Endothelial cell of umbilical vein (primary cell): ENCODE data around the gene YPEL5. TPM values are rescaled to one million over a fixed set of nuclear protein-coding genes. Genes with fewer than 3 reads are reported as not detected.

ENCODE experiments used
- BruUV-seq: library from RNA; stranded (reverse); fragments of 400-500 nt; replicated peaks from 2 replicates; lab custom pipeline; 2021; lab: Mats Ljungman, UMichigan
- CTCF ChIA-PET: fragments of 300-600, 350-600 bp; sonication (Branson Sonifier 250); formaldehyde crosslinking; loops from one replicate; lab custom pipeline; 2021; ENCODE audit warnings: antibody characterized with exemption, inconsistent platforms; lab: Charles Lee
- POLR2A ChIA-PET: fragments of 300-600, 350-600 bp; sonication (Branson Sonifier 250); formaldehyde crosslinking; loops from one replicate; lab custom pipeline; 2021; ENCODE audit warnings: antibody characterized with exemption, inconsistent platforms; lab: Charles Lee
- DNase-seq: peaks from one replicate; pipeline ENCODE4 v3.0.0-alpha.2; 2011; ENCODE audit warnings: low read depth, low spot score
- FAIRE-seq: peaks from 2 replicates; lab custom pipeline; 2011; peaks lifted over from hg19 to GRCh38; lab: Jason Lieb, UNC
- H2AFZ ChIP-seq: 2 replicates; pipeline ENCODE4 v1.6.0; 2012; ENCODE audit warnings: low read depth, low read length, control low read depth, inconsistent platforms
- H3K27ac ChIP-seq: 2 replicates; pipeline ENCODE4 v1.5.1; 2011; ENCODE audit warnings: low read depth, mild to moderate bottlenecking, control low read depth, low read length, moderate library complexity; ENCODE audit not compliant: insufficient read depth
- H3K27me3 ChIP-seq, 2 experiments: 2 replicates each; pipeline versions ENCODE4 v1.6.0 to v1.6.1; 2011; ENCODE audit warnings: low read length in 2 of 2, mixed read lengths in 1 of 2; ENCODE audit not compliant: control insufficient read depth in 2 of 2, insufficient read depth in 2 of 2
- H3K36me3 ChIP-seq, 2 experiments: 2 replicates in 1 of 2; 3 replicates in 1 of 2; pipeline ENCODE4 v1.5.1; 2011; ENCODE audit warnings: low read length in 2 of 2, mild to moderate bottlenecking in 1 of 2, moderate library complexity in 1 of 2; ENCODE audit not compliant: control insufficient read depth in 2 of 2, insufficient read depth in 2 of 2; ENCODE audit errors: extremely low read depth in 1 of 2
- H3K4me1 ChIP-seq: 3 replicates; pipeline ENCODE4 v1.5.1; 2011; ENCODE audit warnings: mild to moderate bottlenecking, low read length; ENCODE audit not compliant: control insufficient read depth, insufficient read depth; ENCODE audit errors: extremely low read depth
- H3K4me2 ChIP-seq: 2 replicates; pipeline ENCODE4 v1.6.1; 2011; ENCODE audit warnings: low read length, control low read depth, mixed read lengths; ENCODE audit not compliant: insufficient read depth
- H3K4me3 ChIP-seq, 3 experiments: fragments of 200-600 bp in 1 of 3; sonication (generic), shearing (Covaris generic) in 1 of 3; replicated peaks in 1 of 3; 2 replicates each; pipeline ENCODE4 v1.5.1; 2011 to 2016; ENCODE audit warnings: control low read depth in 3 of 3, low read length in 3 of 3, mild to moderate bottlenecking in 2 of 3, inconsistent platforms in 1 of 3, low read depth in 1 of 3, moderate library complexity in 1 of 3; ENCODE audit not compliant: insufficient read depth in 1 of 3
- H3K79me2 ChIP-seq: 2 replicates; pipeline ENCODE4 v1.6.0; 2012; ENCODE audit warnings: low read length, inconsistent platforms; ENCODE audit not compliant: control insufficient read depth, insufficient read depth
- H3K9ac ChIP-seq: replicated peaks from 2 replicates; pipeline ENCODE3; 2011; ENCODE audit warnings: low read length, control low read depth; ENCODE audit not compliant: insufficient read depth; ENCODE audit errors: extremely low read depth
- H3K9me1 ChIP-seq: replicated peaks from 3 replicates; pipeline ENCODE4 v1.6.0; 2011; ENCODE audit warnings: mild to moderate bottlenecking, low read length; ENCODE audit not compliant: control insufficient read depth, insufficient read depth; ENCODE audit errors: extremely low read depth
- H3K9me3 ChIP-seq: replicated peaks from 2 replicates; pipeline ENCODE4 v1.5.1; 2012; ENCODE audit warnings: low read length, inconsistent platforms; ENCODE audit not compliant: control insufficient read depth, insufficient read depth
- H4K20me1 ChIP-seq: replicated peaks from 2 replicates; pipeline ENCODE3; 2011; ENCODE audit warnings: mild to moderate bottlenecking, low read length; ENCODE audit not compliant: control insufficient read depth, insufficient read depth; ENCODE audit errors: extremely low read depth
- CTCF ChIP-seq, 2 donors: IDR thresholded peaks; 1 replicate in 1 of 2; 2 replicates in 1 of 2; pipeline ENCODE4 v1.5.1; 2011; ENCODE audit warnings: low read length in 2 of 2, mild to moderate bottlenecking in 2 of 2, moderate library complexity in 2 of 2, control low read depth in 1 of 2, inconsistent platforms in 1 of 2, low read depth in 1 of 2; ENCODE audit not compliant: insufficient read depth in 1 of 2; ENCODE audit errors: extremely low read depth in 1 of 2
- FOS ChIP-seq: IDR thresholded peaks from 2 replicates; pipeline ENCODE4 v1.6.1; 2011; ENCODE audit warnings: mild to moderate bottlenecking, low read length, moderate library complexity, borderline replicate concordance; ENCODE audit not compliant: insufficient read depth
- GATA2 ChIP-seq: IDR thresholded peaks from 2 replicates; pipeline ENCODE4 v1.7.0; 2011; ENCODE audit warnings: low read depth, mild to moderate bottlenecking, moderate library complexity, mixed read lengths, low read length; ENCODE audit not compliant: insufficient read length, insufficient read depth
- MAX ChIP-seq: IDR thresholded peaks from 2 replicates; pipeline ENCODE4 v1.6.1; 2011; ENCODE audit not compliant: insufficient read depth, insufficient read length
- POLR2A ChIP-seq: IDR thresholded peaks from 2 replicates; pipeline ENCODE4 v1.6.1; 2012; ENCODE audit warnings: low read depth, mild to moderate bottlenecking, control low read depth, low read length
- dilution Hi-C: fragments of 300-500 bp; cut with MboI; formaldehyde crosslinking; loops from one replicate; pipeline ENCODE4 v1.15.0; 2019; ENCODE audit warnings: low sequenced_read_pairs; ENCODE audit not compliant: extremely low pct_ligation_motif_present
- intact Hi-C: fragments of 100-400 bp; cut with micrococcal nuclease; formaldehyde crosslinking; loops from one replicate; pipeline ENCODE4 v1.10.0; 2022
- polyA plus RNA-seq, 4 experiments: library from polyadenylated mRNA; depleted of rRNA in 3 of 4; stranded (reverse) in 3 of 4; unstranded in 1 of 4; fragments of >200 nt; gene quantifications; 2 replicates each; pipeline versions ENCODE4 v1.2.1 to v1.2.3, GENCODE V29; 2011 to 2012; ENCODE audit warnings: missing spikeins in 1 of 4
- total RNA-seq: library from RNA; stranded (reverse); gene quantifications from 2 replicates; pipeline ENCODE4 v1.2.3, GENCODE V29; 2021

YPEL5 gene
- total and polyA plus RNA-seq, 2 donors (not counting 3 experiments of a cell fraction or from before 2014, with no cell fraction given): 49.5 to 62.0 TPM

- no peak overlapping the region for H3K4me3 ChIP-seq
- no peaks in the 10 kb centered on the region for H4K20me1 ChIP-seq
- no peaks in the 10 kb centered on the region for H3K9me1 ChIP-seq
- no peaks in the 10 kb centered on the region for H3K9me3 ChIP-seq
- dilution Hi-C loops (no loop called here), intact Hi-C loops (no loop called here)
- TF ChIP-seq FOS (peak; percentile 74), GATA2 (no peak), MAX (no peak), POLR2A (no peak)
- H3K4me1 ChIP-seq: peaks cover 2% of the 10 kb centered on the region
- no peak overlapping the region for H3K9ac ChIP-seq
- ChIA-PET POLR2A (interaction anchor here (0.8 kb wide), 1 partner anchor 24 kb away, joined by 3 read pairs; no protein-coding TSS in a partner anchor), CTCF (interaction anchor here (0.7 to 5.9 kb wide), 16 partner anchors 9 to 1155 kb away, joined by 3 to 78 read pairs (median 6); partner anchors contain the start of gene YPEL5)
- H2AFZ ChIP-seq: no peak overlapping the region
- peak; percentile 11 for DNase-seq
- no TSS peak for BruUV-seq
- H3K36me3 ChIP-seq: no peaks in the 10 kb centered on the region
- no peak overlapping the region for H3K4me2 ChIP-seq
- no peak for FAIRE-seq
- H3K27ac ChIP-seq: no peak overlapping the region
- H3K79me2 ChIP-seq: no peaks in the 10 kb centered on the region
- peaks cover 0 to 2% of the 10 kb centered on the region in 2 experiments for H3K27me3 ChIP-seq
Observed at GRCh38 chr2:30113617-30114293, 33.1 kb upstream of the YPEL5 start.

- DNase-seq: peak; percentile 68
- Histone ChIP-seq H4K20me1 (no peaks in the 10 kb centered on the region), H3K4me3 (no peak overlapping the region), H3K9ac (no peak overlapping the region), H3K4me1 (peaks cover 2% of the 10 kb centered on the region), H3K27ac (no peak overlapping the region), H3K4me2 (no peak overlapping the region), H3K27me3 (peaks cover 0 to 2% of the 10 kb centered on the region in 2 experiments), H3K79me2 (no peaks in the 10 kb centered on the region), H2AFZ (no peak overlapping the region), H3K36me3 (no peaks in the 10 kb centered on the region), H3K9me3 (no peaks in the 10 kb centered on the region), H3K9me1 (no peaks in the 10 kb centered on the region)
- dilution Hi-C loops: no loop called here
- CTCF ChIA-PET: interaction anchor here (0.9 to 5.9 kb wide), 12 partner anchors 15 to 806 kb away, joined by 3 to 78 read pairs (median 8); partner anchors contain the start of gene YPEL5
- peak; percentile 86 for FAIRE-seq
- POLR2A ChIA-PET: no interaction called here
- TF ChIP-seq GATA2 (no peak), CTCF (IDR thresholded peaks at IDR 0.05; ENCODE audit: extremely low read depth in 1 of 2, insufficient read depth in 1 of 2, low read depth in 1 of 2, low read length in 2 of 2) (peak; percentile 80 to 84)
- intact Hi-C loops: loop anchor here (1.0 kb wide), 2 partner anchors 24 to 1157 kb away; no protein-coding TSS in a partner anchor
- no TSS peak for BruUV-seq
Observed at GRCh38 chr2:30115141-30115980, 31.4 kb upstream of the YPEL5 start.
